Fibroblast of skin of scalp (primary cell): ENCODE results near the gene CLTCL1.
"Not testable (repeated sequence)": the region's sequence is repeated elsewhere in the genome, so short reads cannot be mapped to it uniquely, and the experiment has no call there.

Experiments used
- DNase-seq: peaks from one replicate; pipeline ENCODE4 v3.0.0-alpha.2; 2013

The CLTCL1 gene

GRCh38 chr22:19216579-19216978, 74.9 kb downstream of the CLTCL1 start:
- no peak for DNase-seq

GRCh38 chr22:19215360-19215759, 76.2 kb downstream of the CLTCL1 start:
- DNase-seq = no peak

- no peak for DNase-seq
Observed at GRCh38 chr22:19214078-19214473, 77.4 kb downstream of the CLTCL1 start.

DNA sequence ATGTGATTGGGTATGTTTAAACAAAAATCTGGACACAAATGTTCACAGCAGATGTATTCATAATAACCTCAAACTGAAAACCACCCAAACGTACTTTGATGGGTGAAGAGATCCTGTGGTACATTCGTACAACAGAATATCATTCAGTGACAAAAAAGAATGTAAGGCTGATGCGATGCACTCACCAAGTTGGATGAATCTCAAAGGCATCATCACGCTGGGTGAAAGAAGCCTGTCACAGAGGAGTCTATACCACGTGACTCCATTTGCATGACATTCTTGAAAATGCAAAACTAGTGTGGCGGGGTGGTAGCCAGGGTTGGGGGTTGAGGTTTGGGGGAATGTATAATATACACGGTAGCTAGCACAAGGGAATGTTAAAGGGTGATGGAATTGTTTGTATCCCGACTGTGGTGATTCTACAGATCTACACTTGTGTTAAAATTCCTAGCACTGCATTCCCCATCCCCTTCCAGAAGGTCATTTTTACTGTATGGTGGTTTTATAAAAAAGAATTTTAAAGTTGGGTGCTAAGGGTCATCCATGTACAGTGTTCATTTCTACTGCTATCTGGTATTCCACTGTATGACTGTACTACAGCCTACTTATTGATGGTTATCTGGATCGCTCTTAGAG, 78.0 kb downstream of the CLTCL1 start:
- DNase-seq = no peak

- no peak for DNase-seq
Observed at GRCh38 chr22:19213001-19213400, 78.5 kb downstream of the CLTCL1 start.

DNA sequence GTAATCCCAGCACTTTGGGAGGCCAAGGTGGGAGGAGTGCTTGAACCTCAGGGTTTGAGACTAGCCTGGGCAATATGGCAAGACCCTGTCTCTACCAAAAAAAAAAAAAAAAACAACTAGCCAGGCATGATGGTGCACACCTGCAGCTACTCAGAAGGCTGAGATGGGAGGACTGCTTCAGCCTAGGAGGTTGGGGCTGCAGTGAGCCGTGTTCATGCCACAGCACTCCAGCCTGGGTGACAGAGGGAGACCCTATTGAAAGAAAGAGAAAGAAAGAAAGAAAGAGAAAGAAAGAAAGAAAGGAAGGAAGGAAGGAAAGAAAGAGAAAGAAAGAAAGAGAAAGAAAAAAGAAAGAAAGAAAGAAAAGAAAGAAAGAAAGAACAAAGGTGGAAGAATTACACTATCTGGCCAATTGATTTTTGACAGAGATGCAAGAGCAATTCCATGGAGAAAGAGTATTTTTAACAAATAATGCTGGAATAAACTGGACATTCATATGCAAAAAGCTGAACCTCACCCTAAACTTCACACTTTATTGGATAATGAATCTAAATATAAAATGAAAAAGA, 79.1 kb downstream of the CLTCL1 start:
- DNase-seq = no peak

- no peak for DNase-seq
Observed at GRCh38 chr22:19210188-19210587, 81.3 kb downstream of the CLTCL1 start.

DNA sequence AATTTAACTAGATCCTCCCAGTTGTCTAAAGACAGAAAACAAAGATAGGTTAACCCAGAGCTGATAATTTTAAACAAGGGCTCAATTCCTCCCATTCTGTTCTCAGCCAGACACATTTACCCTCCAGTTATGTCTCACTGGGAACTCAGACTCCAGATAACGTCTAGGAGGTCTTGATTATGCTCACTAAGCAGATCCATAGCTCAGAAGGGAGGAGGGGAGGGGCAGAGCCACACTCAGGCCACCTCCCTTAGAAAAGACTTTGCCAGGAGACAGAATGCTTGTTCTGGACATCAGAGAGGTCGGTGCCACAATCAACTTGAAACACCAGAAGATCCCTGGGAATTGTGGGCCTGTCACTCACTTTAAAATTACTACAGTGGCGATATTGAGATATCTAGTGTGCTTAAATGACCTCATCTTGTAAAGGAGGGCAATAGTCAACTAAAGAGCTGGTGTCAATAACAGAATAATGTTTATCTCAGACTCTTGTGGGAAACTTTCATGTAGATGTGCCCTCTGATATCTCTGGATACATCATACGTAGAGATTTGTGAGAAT, 83.2 kb downstream of the CLTCL1 start:
- no peak for DNase-seq

DNA sequence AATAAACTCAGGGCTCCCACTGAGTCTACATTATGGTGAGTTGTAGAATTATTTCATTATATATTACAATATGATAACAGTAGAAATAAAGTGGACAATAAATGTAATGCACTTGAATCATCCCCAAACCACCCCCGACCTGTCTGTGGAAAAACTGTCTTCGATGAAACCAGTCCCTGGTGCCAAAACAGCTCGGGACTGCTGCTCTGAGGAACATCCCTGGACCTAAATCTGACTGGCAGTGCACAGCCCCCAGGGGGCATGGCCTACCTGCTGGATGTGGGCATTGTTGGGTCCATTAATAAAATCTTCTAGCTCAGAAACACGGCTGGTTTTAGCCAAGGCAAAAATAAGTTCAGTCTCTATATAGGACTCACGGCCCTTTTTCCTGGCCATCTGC, 83.6 kb downstream of the CLTCL1 start:
- no peak for DNase-seq

DNA sequence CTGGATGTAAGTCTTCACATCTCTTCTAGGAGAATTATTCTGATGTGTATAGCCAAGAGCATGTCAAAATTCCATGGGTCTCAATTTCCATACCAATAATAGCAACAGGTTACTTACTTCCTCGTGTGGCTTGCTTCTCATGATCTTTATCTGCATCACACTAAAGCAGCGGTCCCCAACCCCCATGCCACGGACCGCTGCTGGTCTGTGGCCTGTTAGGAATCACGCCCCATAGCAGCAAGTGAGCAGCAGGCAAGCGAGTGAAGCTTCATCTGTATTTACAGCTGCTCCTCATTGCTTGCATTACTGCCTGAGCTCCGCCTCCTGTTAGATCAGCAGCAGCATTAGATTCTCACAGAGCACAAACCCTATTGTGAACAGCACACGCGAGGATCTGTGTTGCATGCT, 84.1 kb downstream of the CLTCL1 start:
- DNase-seq = no peak

- DNase-seq = no peak
Observed at GRCh38 chr22:19206287-19206686, 85.2 kb downstream of the CLTCL1 start.

GRCh38 chr22:19204640-19205039, 86.9 kb downstream of the CLTCL1 start:
- DNase-seq = no peak

DNA sequence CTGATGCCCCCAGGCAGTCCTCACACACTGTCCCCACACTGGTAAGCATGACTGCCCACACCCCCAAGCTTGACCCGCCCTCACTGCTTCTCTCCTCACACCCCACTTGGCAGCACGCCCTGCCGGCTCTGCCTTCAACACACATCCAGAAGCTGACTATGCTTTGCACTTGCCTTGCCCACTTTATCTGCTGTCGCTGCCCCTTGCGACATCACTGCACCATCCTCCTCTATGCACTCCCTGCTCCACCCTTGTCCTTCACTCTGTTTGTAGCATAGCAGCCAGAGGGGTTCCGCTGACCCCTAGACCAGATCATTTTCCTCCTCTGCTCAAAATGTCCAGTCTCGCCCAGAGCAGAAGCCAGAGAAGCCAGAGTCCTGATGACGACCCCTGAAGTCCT, 87.7 kb downstream of the CLTCL1 start:
- DNase-seq = no peak

DNA sequence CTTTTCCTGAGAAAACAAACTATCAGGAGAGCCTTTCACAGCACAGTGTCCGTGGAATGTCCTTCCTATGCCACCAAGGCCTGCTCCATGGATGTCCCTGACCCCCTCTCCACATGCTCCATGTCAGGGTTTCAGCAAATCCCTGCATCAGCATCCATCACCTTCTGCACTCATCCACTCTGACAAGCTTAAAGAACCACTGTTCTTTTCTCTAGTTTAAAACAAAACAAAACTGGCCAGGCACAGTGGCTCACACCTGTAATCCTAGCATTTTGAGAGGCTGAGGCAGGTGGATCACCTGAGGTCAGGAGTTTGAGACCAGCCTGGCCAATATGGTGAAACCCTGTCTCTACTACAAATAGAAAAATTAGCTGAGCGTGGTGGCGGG, 88.7 kb downstream of the CLTCL1 start:
- not testable (repeated sequence) for DNase-seq

GRCh38 chr22:19201869-19202798, 89.4 kb downstream of the CLTCL1 start:
- no peak for DNase-seq

DNA sequence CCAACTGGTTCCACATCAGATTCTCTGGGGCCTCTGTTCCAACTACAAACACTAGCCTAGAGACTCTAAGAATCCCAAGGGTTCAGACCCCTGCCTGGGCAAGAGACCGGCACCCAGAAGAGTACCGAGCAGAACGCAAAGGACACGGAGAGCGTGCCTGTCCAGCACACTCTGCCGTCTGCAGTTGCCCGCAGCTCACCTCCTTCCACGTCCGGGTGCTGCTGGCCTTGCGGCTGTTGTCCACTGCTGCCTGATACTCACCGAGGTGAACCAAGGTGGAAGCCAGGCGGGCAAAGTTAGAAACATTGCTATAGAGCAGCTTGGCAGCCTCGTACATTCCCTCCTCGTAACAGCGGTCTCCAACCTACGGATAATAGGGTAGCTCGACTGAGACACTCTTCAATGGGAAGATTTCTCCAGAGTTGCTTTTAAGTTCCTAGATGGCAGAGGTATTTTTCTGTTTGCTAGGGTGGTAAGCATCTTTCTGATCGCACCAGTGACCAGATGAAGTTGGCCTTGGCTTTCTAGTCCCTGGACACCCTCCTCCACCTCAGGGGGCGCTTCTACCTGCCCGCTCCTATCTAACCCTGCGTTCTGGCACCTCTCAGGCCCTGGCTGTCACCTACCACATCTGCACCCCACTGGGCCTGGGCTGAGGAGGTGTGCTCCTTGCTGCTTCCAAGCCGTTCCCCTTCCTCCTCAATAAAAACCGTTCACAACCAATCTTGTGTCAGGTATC, 90.2 kb downstream of the CLTCL1 start:
- no peak for DNase-seq

GRCh38 chr22:19199479-19199878, 92.0 kb downstream of the CLTCL1 start:
- no peak for DNase-seq

- DNase-seq = no peak
Observed at GRCh38 chr22:19197997-19198865, 93.3 kb downstream of the CLTCL1 start.

DNA sequence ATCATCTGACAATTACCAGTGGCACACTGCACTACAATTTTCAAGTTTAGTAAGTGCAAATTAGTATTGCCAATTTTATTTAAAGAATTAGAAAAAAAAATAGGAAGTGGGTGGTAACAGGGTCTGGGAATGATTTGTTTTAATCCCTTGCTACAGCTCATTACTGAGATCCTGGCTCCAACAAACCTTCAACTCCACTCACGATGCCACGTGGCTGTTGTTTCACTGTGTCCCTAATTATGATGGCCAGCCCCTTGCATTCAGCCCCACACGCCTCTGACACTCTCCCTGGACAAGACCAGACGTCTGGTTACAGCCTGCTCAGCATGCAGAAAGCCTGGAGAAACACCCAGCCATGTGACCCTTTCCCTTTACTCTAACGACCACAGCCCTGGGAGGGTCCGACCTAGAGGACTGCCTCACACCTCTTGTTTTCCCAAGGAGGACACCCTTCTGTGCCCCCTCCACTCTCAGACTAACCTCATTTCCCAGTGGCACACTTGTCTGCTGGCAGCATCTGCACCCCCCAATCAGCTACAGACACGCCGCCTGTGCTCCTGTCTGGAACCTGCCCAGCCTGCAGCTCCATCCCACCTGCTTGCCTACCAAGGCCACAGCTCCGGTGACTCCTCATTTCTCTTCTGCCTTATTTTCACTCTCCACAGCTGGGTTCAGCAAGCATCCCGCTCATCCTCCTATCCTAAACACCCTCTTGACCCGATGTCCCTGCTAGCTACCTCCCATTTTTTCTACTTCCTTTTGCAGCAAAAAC, 94.5 kb downstream of the CLTCL1 start:
- DNase-seq = no peak

GRCh38 chr22:19195796-19196731, 95.5 kb downstream of the CLTCL1 start:
- DNase-seq = no peak
